GM23338 (cell line): ENCODE results near the gene MEOX2. TPM values are rescaled to one million over a fixed set of nuclear protein-coding genes. Genes with fewer than 3 reads are reported as not detected.

Source experiments
- ATAC-seq: fragments of 200-7000 bp; cut with Tn5 transposase; 3 replicates; pipeline ENCODE4 v1.9.1; 2020
- DNase-seq: peaks from one replicate; pipeline ENCODE4 v3.0.0-alpha.2; 2015; ENCODE audit warnings: low spot score
- H2AFZ ChIP-seq: fragments of 200-600 bp; sonication (generic); 2 replicates; pipeline ENCODE4 v1.8.0; 2016; ENCODE audit warnings: antibody characterized with exemption, mild to moderate bottlenecking, moderate library complexity
- H3F3A ChIP-seq: fragments of 200-600 bp; sonication (generic); replicated peaks from 2 replicates; pipeline ENCODE4 v1.8.0; 2017; ENCODE audit warnings: antibody characterized with exemption, mixed run types, low read depth
- H3K27ac ChIP-seq: fragments of 200-600 bp; sonication (generic); 2 replicates; pipeline ENCODE4 v1.6.1; 2016; ENCODE audit warnings: low read depth
- H3K27me3 ChIP-seq: fragments of 200-600 bp; sonication (generic); 2 replicates; pipeline ENCODE4 v1.8.0; 2016; ENCODE audit warnings: mild to moderate bottlenecking, mixed run types, moderate library complexity; ENCODE audit not compliant: insufficient read depth
- H3K36me3 ChIP-seq: fragments of 200-600 bp; sonication (generic); 2 replicates; pipeline ENCODE4 v1.8.0; 2016; ENCODE audit warnings: mild to moderate bottlenecking; ENCODE audit not compliant: insufficient read depth
- H3K4me1 ChIP-seq: fragments of 200-600 bp; sonication (generic); 2 replicates; pipeline ENCODE4 v1.8.0; 2016; ENCODE audit warnings: mild to moderate bottlenecking, moderate library complexity; ENCODE audit not compliant: insufficient read depth
- H3K4me2 ChIP-seq: fragments of 200-600 bp; sonication (generic); 2 replicates; pipeline ENCODE4 v1.7.1; 2017; ENCODE audit warnings: mixed run types
- H3K4me3 ChIP-seq: fragments of 200-600 bp; sonication (generic); 2 replicates; pipeline ENCODE4 v1.6.1; 2016; ENCODE audit warnings: mixed run types
- H3K79me2 ChIP-seq: fragments of 200-600 bp; sonication (generic); replicated peaks from 2 replicates; pipeline ENCODE4 v1.8.0; 2017; ENCODE audit warnings: mild to moderate bottlenecking; ENCODE audit not compliant: insufficient read depth
- H3K9me2 ChIP-seq: fragments of 200-600 bp; sonication (generic); 2 replicates; pipeline ENCODE4 v1.8.0; 2017; ENCODE audit not compliant: insufficient read depth
- H4K20me1 ChIP-seq: fragments of 200-600 bp; sonication (generic); replicated peaks from 2 replicates; pipeline ENCODE4 v1.8.0; 2017; ENCODE audit warnings: mild to moderate bottlenecking; ENCODE audit not compliant: insufficient read depth
- H3K27ac Mint-ChIP-seq: 2 replicates; pipeline ENCODE4 v1.8.0; 2020; ENCODE audit warnings: inconsistent platforms, mild to moderate bottlenecking, moderate library complexity, mixed read lengths
- H3K27me3 Mint-ChIP-seq: 3 replicates; pipeline ENCODE4 v1.8.0; 2022; ENCODE audit warnings: low read depth, mild to moderate bottlenecking, moderate library complexity, mixed read lengths, inconsistent platforms; ENCODE audit not compliant: insufficient read depth, poor library complexity
- H3K36me3 Mint-ChIP-seq: 3 replicates; pipeline ENCODE4 v1.8.0; 2021; ENCODE audit warnings: low read depth, mild to moderate bottlenecking, inconsistent platforms, moderate library complexity, mixed read lengths
- H3K4me1 Mint-ChIP-seq: 3 replicates; pipeline ENCODE4 v1.8.0; 2020; ENCODE audit warnings: mild to moderate bottlenecking, inconsistent platforms, mixed read lengths
- H3K4me3 Mint-ChIP-seq: 3 replicates; pipeline ENCODE4 v1.8.0; 2021; ENCODE audit warnings: moderate library complexity, mild to moderate bottlenecking, inconsistent platforms, mixed read lengths
- H3K9me3 Mint-ChIP-seq: 3 replicates; pipeline ENCODE4 v1.8.0; 2020; ENCODE audit warnings: moderate library complexity, mild to moderate bottlenecking, inconsistent platforms, mixed read lengths
- CREB1 ChIP-seq: fragments of 250-450 bp; sonication (Bioruptor Pico); IDR thresholded peaks from 2 replicates; pipeline ENCODE4 v1.5.0; 2020; ENCODE audit warnings: low read depth, mild to moderate bottlenecking, moderate library complexity
- EZH2 ChIP-seq: fragments of 200-600 bp; sonication (generic); IDR thresholded peaks from one replicate; pipeline ENCODE4 v1.8.0; 2017; ENCODE audit warnings: antibody characterized with exemption, mild to moderate bottlenecking, low read depth; ENCODE audit not compliant: unreplicated experiment
- EZH2phosphoT487 ChIP-seq: fragments of 200-600 bp; sonication (generic); IDR thresholded peaks from one replicate; pipeline ENCODE4 v1.8.1; 2018; ENCODE audit warnings: antibody characterized with exemption; ENCODE audit not compliant: unreplicated experiment
- JUNB ChIP-seq: IDR thresholded peaks from one replicate; pipeline ENCODE4 v1.6.1; 2016; ENCODE audit warnings: antibody characterized with exemption; ENCODE audit not compliant: unreplicated experiment
- NANOG ChIP-seq: IDR thresholded peaks from 2 replicates; pipeline ENCODE4 v1.6.1; 2016; ENCODE audit warnings: antibody characterized with exemption, borderline replicate concordance
- POLR2AphosphoS5 ChIP-seq: IDR thresholded peaks from 2 replicates; pipeline ENCODE4 v1.6.1; 2016; ENCODE audit warnings: antibody characterized with exemption, low read depth
- STAT1 ChIP-seq: IDR thresholded peaks from one replicate; pipeline ENCODE4 v1.6.1; 2016; ENCODE audit warnings: antibody characterized with exemption; ENCODE audit not compliant: unreplicated experiment
- ZNF114 ChIP-seq: fragments of 250-450 bp; sonication (Bioruptor Pico); IDR thresholded peaks from 2 replicates; pipeline ENCODE4 v1.5.0; 2020; ENCODE audit warnings: mild to moderate bottlenecking, moderate library complexity
- ZNF331 ChIP-seq: fragments of 250-450 bp; sonication (Bioruptor Pico); IDR thresholded peaks from 2 replicates; pipeline ENCODE4 v1.5.0; 2020; ENCODE audit warnings: low read depth, mild to moderate bottlenecking, moderate library complexity
- polyA plus RNA-seq: library from polyadenylated mRNA; unstranded; fragments of >200 nt; fragmentation: Nextera tagmentation; extraction: Ambion mirVana; gene quantifications from 2 replicates; pipeline ENCODE4 v1.2.1, GENCODE V29; 2016
- total RNA-seq: library from RNA; depleted of rRNA; stranded (reverse); fragments of >200 nt; shearing (Covaris generic); gene quantifications from 2 replicates; pipeline ENCODE4 v1.2.3, GENCODE V29; 2014
- TF ChIP-seq, protein P1 (sequence below), 2 experiments: fragments of 200-600 bp in 1 of 2; sonication (generic) in 1 of 2; conservative IDR thresholded peaks; 2 replicates each; pipeline versions ENCODE4 v1.5.1 to v1.6.1; 2016 to 2017; ENCODE audit warnings: antibody characterized with exemption in 2 of 2, low read depth in 2 of 2, mild to moderate bottlenecking in 2 of 2, moderate library complexity in 1 of 2
- TF ChIP-seq, protein P2 (sequence below): fragments of 250-450 bp; sonication (Bioruptor Pico); IDR thresholded peaks from 2 replicates; pipeline ENCODE4 v1.5.0; 2020; ENCODE audit warnings: mild to moderate bottlenecking, moderate library complexity
- TF ChIP-seq, protein P3 (sequence below): IDR thresholded peaks from one replicate; pipeline ENCODE4 v1.6.1; 2018; ENCODE audit warnings: antibody characterized with exemption; ENCODE audit not compliant: unreplicated experiment
- TF ChIP-seq, protein P4 (sequence below): IDR thresholded peaks from 2 replicates; pipeline ENCODE4 v1.6.1; 2016; ENCODE audit warnings: antibody characterized with exemption

MEOX2 gene
- total and polyA plus RNA-seq, 2 experiments from 2014 or later: 0.50 to 1.2 TPM

DNA sequence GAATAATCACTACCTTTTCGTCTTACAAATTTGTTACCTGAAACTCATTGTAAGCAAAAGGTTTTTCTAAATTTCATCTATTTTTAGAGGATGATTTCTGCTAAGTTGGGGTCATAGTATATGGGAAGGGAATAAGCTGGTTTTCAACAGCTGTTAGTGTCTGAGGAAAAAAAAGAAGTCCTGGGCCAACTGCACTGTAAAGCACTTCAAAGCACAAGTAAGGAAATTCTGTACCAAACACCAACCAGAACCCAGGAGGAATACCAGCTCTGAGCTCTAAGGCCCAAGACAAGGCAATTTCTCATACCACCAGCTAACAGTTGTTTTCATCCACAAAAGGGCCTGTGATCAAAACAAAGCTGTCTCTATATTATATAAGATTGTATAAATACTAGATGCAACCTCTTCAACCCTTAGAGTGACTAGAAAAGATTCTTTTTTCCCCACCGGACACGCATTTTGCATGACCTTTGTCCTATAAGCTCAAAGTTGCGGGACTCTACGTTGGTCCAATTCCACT, 6.1 kb upstream of the MEOX2 start:
- TF ChIP-seq STAT1 (no peak), ZNF331 (CRISPR knock-in tag) (no peak), ZNF114 (CRISPR knock-in tag) (no peak), CREB1 (CRISPR knock-in tag) (no peak), POLR2AphosphoS5 (no peak), EZH2phosphoT487 (no peak), NANOG (no peak), EZH2 (no peak), JUNB (no peak)
- TF ChIP-seq, protein P1, sequence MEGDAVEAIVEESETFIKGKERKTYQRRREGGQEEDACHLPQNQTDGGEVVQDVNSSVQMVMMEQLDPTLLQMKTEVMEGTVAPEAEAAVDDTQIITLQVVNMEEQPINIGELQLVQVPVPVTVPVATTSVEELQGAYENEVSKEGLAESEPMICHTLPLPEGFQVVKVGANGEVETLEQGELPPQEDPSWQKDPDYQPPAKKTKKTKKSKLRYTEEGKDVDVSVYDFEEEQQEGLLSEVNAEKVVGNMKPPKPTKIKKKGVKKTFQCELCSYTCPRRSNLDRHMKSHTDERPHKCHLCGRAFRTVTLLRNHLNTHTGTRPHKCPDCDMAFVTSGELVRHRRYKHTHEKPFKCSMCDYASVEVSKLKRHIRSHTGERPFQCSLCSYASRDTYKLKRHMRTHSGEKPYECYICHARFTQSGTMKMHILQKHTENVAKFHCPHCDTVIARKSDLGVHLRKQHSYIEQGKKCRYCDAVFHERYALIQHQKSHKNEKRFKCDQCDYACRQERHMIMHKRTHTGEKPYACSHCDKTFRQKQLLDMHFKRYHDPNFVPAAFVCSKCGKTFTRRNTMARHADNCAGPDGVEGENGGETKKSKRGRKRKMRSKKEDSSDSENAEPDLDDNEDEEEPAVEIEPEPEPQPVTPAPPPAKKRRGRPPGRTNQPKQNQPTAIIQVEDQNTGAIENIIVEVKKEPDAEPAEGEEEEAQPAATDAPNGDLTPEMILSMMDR (conservative IDR thresholded peaks at IDR 0.05; ENCODE audit: low read depth in 2 of 2): no peak
- TF ChIP-seq, protein P2, sequence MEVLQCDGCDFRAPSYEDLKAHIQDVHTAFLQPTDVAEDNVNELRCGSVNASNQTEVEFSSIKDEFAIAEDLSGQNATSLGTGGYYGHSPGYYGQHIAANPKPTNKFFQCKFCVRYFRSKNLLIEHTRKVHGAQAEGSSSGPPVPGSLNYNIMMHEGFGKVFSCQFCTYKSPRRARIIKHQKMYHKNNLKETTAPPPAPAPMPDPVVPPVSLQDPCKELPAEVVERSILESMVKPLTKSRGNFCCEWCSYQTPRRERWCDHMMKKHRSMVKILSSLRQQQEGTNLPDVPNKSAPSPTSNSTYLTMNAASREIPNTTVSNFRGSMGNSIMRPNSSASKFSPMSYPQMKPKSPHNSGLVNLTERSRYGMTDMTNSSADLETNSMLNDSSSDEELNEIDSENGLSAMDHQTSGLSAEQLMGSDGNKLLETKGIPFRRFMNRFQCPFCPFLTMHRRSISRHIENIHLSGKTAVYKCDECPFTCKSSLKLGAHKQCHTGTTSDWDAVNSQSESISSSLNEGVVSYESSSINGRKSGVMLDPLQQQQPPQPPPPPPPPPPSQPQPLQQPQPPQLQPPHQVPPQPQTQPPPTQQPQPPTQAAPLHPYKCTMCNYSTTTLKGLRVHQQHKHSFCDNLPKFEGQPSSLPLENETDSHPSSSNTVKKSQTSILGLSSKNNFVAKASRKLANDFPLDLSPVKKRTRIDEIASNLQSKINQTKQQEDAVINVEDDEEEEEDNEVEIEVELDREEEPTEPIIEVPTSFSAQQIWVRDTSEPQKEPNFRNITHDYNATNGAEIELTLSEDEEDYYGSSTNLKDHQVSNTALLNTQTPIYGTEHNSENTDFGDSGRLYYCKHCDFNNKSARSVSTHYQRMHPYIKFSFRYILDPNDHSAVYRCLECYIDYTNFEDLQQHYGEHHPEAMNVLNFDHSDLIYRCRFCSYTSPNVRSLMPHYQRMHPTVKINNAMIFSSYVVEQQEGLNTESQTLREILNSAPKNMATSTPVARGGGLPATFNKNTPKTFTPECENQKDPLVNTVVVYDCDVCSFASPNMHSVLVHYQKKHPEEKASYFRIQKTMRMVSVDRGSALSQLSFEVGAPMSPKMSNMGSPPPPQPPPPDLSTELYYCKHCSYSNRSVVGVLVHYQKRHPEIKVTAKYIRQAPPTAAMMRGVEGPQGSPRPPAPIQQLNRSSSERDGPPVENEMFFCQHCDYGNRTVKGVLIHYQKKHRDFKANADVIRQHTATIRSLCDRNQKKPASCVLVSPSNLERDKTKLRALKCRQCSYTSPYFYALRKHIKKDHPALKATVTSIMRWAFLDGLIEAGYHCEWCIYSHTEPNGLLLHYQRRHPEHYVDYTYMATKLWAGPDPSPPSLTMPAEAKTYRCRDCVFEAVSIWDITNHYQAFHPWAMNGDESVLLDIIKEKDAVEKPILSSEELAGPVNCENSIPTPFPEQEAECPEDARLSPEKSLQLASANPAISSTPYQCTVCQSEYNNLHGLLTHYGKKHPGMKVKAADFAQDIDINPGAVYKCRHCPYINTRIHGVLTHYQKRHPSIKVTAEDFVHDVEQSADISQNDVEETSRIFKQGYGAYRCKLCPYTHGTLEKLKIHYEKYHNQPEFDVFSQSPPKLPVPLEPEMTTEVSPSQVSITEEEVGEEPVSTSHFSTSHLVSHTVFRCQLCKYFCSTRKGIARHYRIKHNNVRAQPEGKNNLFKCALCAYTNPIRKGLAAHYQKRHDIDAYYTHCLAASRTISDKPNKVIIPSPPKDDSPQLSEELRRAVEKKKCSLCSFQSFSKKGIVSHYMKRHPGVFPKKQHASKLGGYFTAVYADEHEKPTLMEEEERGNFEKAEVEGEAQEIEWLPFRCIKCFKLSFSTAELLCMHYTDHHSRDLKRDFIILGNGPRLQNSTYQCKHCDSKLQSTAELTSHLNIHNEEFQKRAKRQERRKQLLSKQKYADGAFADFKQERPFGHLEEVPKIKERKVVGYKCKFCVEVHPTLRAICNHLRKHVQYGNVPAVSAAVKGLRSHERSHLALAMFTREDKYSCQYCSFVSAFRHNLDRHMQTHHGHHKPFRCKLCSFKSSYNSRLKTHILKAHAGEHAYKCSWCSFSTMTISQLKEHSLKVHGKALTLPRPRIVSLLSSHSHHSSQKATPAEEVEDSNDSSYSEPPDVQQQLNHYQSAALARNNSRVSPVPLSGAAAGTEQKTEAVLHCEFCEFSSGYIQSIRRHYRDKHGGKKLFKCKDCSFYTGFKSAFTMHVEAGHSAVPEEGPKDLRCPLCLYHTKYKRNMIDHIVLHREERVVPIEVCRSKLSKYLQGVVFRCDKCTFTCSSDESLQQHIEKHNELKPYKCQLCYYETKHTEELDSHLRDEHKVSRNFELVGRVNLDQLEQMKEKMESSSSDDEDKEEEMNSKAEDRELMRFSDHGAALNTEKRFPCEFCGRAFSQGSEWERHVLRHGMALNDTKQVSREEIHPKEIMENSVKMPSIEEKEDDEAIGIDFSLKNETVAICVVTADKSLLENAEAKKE (CRISPR knock-in tag): no peak
- TF ChIP-seq, protein P3, sequence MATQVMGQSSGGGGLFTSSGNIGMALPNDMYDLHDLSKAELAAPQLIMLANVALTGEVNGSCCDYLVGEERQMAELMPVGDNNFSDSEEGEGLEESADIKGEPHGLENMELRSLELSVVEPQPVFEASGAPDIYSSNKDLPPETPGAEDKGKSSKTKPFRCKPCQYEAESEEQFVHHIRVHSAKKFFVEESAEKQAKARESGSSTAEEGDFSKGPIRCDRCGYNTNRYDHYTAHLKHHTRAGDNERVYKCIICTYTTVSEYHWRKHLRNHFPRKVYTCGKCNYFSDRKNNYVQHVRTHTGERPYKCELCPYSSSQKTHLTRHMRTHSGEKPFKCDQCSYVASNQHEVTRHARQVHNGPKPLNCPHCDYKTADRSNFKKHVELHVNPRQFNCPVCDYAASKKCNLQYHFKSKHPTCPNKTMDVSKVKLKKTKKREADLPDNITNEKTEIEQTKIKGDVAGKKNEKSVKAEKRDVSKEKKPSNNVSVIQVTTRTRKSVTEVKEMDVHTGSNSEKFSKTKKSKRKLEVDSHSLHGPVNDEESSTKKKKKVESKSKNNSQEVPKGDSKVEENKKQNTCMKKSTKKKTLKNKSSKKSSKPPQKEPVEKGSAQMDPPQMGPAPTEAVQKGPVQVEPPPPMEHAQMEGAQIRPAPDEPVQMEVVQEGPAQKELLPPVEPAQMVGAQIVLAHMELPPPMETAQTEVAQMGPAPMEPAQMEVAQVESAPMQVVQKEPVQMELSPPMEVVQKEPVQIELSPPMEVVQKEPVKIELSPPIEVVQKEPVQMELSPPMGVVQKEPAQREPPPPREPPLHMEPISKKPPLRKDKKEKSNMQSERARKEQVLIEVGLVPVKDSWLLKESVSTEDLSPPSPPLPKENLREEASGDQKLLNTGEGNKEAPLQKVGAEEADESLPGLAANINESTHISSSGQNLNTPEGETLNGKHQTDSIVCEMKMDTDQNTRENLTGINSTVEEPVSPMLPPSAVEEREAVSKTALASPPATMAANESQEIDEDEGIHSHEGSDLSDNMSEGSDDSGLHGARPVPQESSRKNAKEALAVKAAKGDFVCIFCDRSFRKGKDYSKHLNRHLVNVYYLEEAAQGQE: no peak
- TF ChIP-seq, protein P4, sequence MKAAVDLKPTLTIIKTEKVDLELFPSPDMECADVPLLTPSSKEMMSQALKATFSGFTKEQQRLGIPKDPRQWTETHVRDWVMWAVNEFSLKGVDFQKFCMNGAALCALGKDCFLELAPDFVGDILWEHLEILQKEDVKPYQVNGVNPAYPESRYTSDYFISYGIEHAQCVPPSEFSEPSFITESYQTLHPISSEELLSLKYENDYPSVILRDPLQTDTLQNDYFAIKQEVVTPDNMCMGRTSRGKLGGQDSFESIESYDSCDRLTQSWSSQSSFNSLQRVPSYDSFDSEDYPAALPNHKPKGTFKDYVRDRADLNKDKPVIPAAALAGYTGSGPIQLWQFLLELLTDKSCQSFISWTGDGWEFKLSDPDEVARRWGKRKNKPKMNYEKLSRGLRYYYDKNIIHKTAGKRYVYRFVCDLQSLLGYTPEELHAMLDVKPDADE: no peak

More for the DNA sequence above, 6.1 kb upstream of the MEOX2 start:
- no peak overlapping the region for H3K4me2 ChIP-seq
- no peaks in the 10 kb centered on the region for H4K20me1 ChIP-seq
- Mint-ChIP-seq H3K9me3 (no peaks in the 10 kb centered on the region), H3K4me1 (peaks cover 21% of the 10 kb centered on the region), H3K27ac (no peak overlapping the region), H3K27me3 (peaks cover 17% of the 10 kb centered on the region), H3K4me3 (no peak overlapping the region), H3K36me3 (no peaks in the 10 kb centered on the region)
- no peaks in the 10 kb centered on the region for H3K9me2 ChIP-seq
- H3K4me1 ChIP-seq: peaks cover 18% of the 10 kb centered on the region
- H3K79me2 ChIP-seq: no peaks in the 10 kb centered on the region
- no peaks in the 10 kb centered on the region for H3K36me3 ChIP-seq
- H3F3A ChIP-seq: no peaks in the 10 kb centered on the region; the same call in 1 of the 2 replicates
- H3K27ac ChIP-seq: no peak overlapping the region
- H2AFZ ChIP-seq: no peak overlapping the region
- H3K4me3 ChIP-seq: no peak overlapping the region
- peaks cover 17% of the 10 kb centered on the region for H3K27me3 ChIP-seq
- DNase-seq (no peak), ATAC-seq (no peak)
